PC-9 (cell line): ENCODE data around the gene LGALS1. TPM values are rescaled to one million over a fixed set of nuclear protein-coding genes. Genes with fewer than 3 reads are reported as not detected.

ENCODE experiments used
- BruUV-seq: library from RNA; stranded (reverse); fragments of 400-500 nt; replicated peaks from 2 replicates; lab custom pipeline; 2021; lab: Mats Ljungman, UMichigan
- CTCF ChIA-PET: fragments of 300-600 bp; sonication (Branson Sonifier 250); formaldehyde crosslinking; loops from one replicate; lab custom pipeline; 2022; ENCODE audit warnings: antibody characterized with exemption; lab: Charles Lee
- POLR2A ChIA-PET: fragments of 300-600 bp; sonication (Branson Sonifier 250); formaldehyde crosslinking; loops from one replicate; lab custom pipeline; 2022; ENCODE audit warnings: antibody characterized with exemption; ENCODE audit not compliant: unreplicated experiment; lab: Charles Lee
- DNase-seq, 2 experiments: peaks; one replicate each; pipeline versions ENCODE4 v3.0.0 to v3.0.0-alpha.2; 2015 to 2022; ENCODE audit warnings: mixed read lengths in 1 of 2
- H2AFZ ChIP-seq: fragments of 200-600 bp; sonication (generic); 2 replicates; pipeline ENCODE4 v1.8.1; 2017; ENCODE audit warnings: antibody characterized with exemption
- H3F3A ChIP-seq: fragments of 200-600 bp; sonication (generic); 2 replicates; pipeline ENCODE4 v1.8.1; 2017; ENCODE audit warnings: antibody characterized with exemption, mild to moderate bottlenecking, low read depth; ENCODE audit not compliant: insufficient read depth
- H3K27ac ChIP-seq: fragments of 200-600 bp; sonication (generic); 2 replicates; pipeline ENCODE4 v1.6.1; 2016; ENCODE audit warnings: mixed run types
- H3K27me3 ChIP-seq: fragments of 200-600 bp; sonication (generic); 2 replicates; pipeline ENCODE4 v1.6.1; 2016; ENCODE audit warnings: low read depth, mixed run types; ENCODE audit not compliant: insufficient read depth
- H3K36me3 ChIP-seq: fragments of 200-600 bp; sonication (generic); 2 replicates; pipeline ENCODE4 v1.6.1; 2016; ENCODE audit warnings: low read depth, mixed run types
- H3K4me1 ChIP-seq: fragments of 200-600 bp; sonication (generic); replicated peaks from 2 replicates; pipeline ENCODE4 v1.6.1; 2016; ENCODE audit warnings: mixed run types; ENCODE audit not compliant: insufficient read depth
- H3K4me2 ChIP-seq: fragments of 200-600 bp; sonication (generic); 2 replicates; pipeline ENCODE4 v1.6.1; 2017; ENCODE audit warnings: mixed run types
- H3K4me3 ChIP-seq: fragments of 200-600 bp; sonication (generic); 2 replicates; pipeline ENCODE4 v1.6.1; 2016; ENCODE audit warnings: mixed run types
- H3K79me2 ChIP-seq: fragments of 200-600 bp; sonication (generic); 2 replicates; pipeline ENCODE4 v1.6.1; 2017; ENCODE audit warnings: low read depth, mixed run types
- H3K9me2 ChIP-seq: fragments of 200-600 bp; sonication (generic); 2 replicates; pipeline ENCODE4 v1.8.1; 2017; ENCODE audit warnings: mild to moderate bottlenecking; ENCODE audit not compliant: insufficient read depth
- H3K9me3 ChIP-seq: fragments of 200-600 bp; sonication (generic); 2 replicates; pipeline ENCODE4 v1.8.1; 2016; ENCODE audit warnings: low read depth; ENCODE audit not compliant: insufficient read depth
- H4K20me1 ChIP-seq: fragments of 200-600 bp; sonication (generic); 2 replicates; pipeline ENCODE4 v1.8.1; 2017; ENCODE audit not compliant: insufficient read depth
- CTCF ChIP-seq: fragments of 200-600 bp; sonication (generic); conservative IDR thresholded peaks from 2 replicates; pipeline ENCODE4 v1.6.1; 2017; ENCODE audit warnings: mixed run types, antibody characterized with exemption, mild to moderate bottlenecking, moderate library complexity
- EZH2 ChIP-seq: fragments of 200-600 bp; sonication (generic); IDR thresholded peaks from 2 replicates; pipeline ENCODE4 v1.8.0; 2017; ENCODE audit warnings: antibody characterized with exemption, low read depth
- intact Hi-C: fragments of 100-400 bp; cut with micrococcal nuclease; formaldehyde crosslinking; loops from one replicate; pipeline ENCODE4 v1.10.0; 2022; ENCODE audit not compliant: unreplicated experiment
- total RNA-seq: library from RNA; stranded (reverse); gene quantifications from 2 replicates; pipeline ENCODE4 v1.2.3, GENCODE V29; 2021

LGALS1 gene
- total RNA-seq, 1 experiment from 2014 or later = 791 TPM

GRCh38 chr22:37708580-37709444 lies 33.4 kb downstream of the LGALS1 start:
- Histone ChIP-seq H3K9me2 (no peaks in the 10 kb centered on the region), H3K4me1 (peaks cover 21% of the 10 kb centered on the region), H2AFZ (no peak overlapping the region), H3K4me2 (no peak overlapping the region), H3K27ac (no peak overlapping the region), H3K79me2 (no peaks in the 10 kb centered on the region), H3K4me3 (no peak overlapping the region), H3K27me3 (no peaks in the 10 kb centered on the region), H3K9me3 (no peaks in the 10 kb centered on the region), H4K20me1 (no peaks in the 10 kb centered on the region), H3K36me3 (no peaks in the 10 kb centered on the region), H3F3A (peaks cover 15% of the 10 kb centered on the region; the same call in 1 of the 2 replicates)
- DNase-seq = no peak
- TF ChIP-seq EZH2 = no peak
- TF ChIP-seq CTCF = no peak
- intact Hi-C loops = no loop called here
- POLR2A ChIA-PET = no interaction called here
- no TSS peak for BruUV-seq
- CTCF ChIA-PET = no interaction called here

- TF ChIP-seq EZH2 (no peak), CTCF (no peak)
- peaks cover 21% of the 10 kb centered on the region for H3K4me1 ChIP-seq
- H3K9me2 ChIP-seq = no peaks in the 10 kb centered on the region
- no peaks in the 10 kb centered on the region for H3K9me3 ChIP-seq
- no peaks in the 10 kb centered on the region for H4K20me1 ChIP-seq
- H2AFZ ChIP-seq = no peak overlapping the region
- H3K4me2 ChIP-seq = no peak overlapping the region
- H3K27me3 ChIP-seq = no peaks in the 10 kb centered on the region
- H3F3A ChIP-seq = peaks cover 15% of the 10 kb centered on the region; the same call in 1 of the 2 replicates
- ChIA-PET CTCF (no interaction called here), POLR2A (no interaction called here)
- no peak overlapping the region for H3K4me3 ChIP-seq
- H3K36me3 ChIP-seq = no peaks in the 10 kb centered on the region
- no peaks in the 10 kb centered on the region for H3K79me2 ChIP-seq
- no TSS peak for BruUV-seq
- intact Hi-C loops = no loop called here
- no peak overlapping the region for H3K27ac ChIP-seq
- DNase-seq = no peak
These were observed 34.0 kb downstream of the LGALS1 start for GRCh38 chr22:37709445-37709765.

- peak overlapping the region; percentile 71 for H3K4me2 ChIP-seq
- TF ChIP-seq EZH2 = no peak
- no peak for TF ChIP-seq CTCF
- intact Hi-C loops = no loop called here
- POLR2A ChIA-PET = interaction anchor here (0.5 to 0.7 kb wide), 3 partner anchors 43 to 493 kb away, joined by 3 to 11 read pairs (median 5); no protein-coding TSS in a partner anchor
- H2AFZ ChIP-seq = no peak overlapping the region
- no peaks in the 10 kb centered on the region for H4K20me1 ChIP-seq
- H3K4me3 ChIP-seq = no peak overlapping the region; the same call in 1 of the 2 replicates
- H3K27me3 ChIP-seq = no peaks in the 10 kb centered on the region
- TSS peak; percentile 100 for BruUV-seq
- no peaks in the 10 kb centered on the region for H3K79me2 ChIP-seq
- DNase-seq = peak; percentile 58 to 79
- peaks cover 21% of the 10 kb centered on the region for H3K4me1 ChIP-seq
- H3K27ac ChIP-seq = peak overlapping the region; percentile 38
- H3K9me3 ChIP-seq = no peaks in the 10 kb centered on the region
- CTCF ChIA-PET = no interaction called here
- H3K36me3 ChIP-seq = no peaks in the 10 kb centered on the region
- peaks cover 21% of the 10 kb centered on the region for H3F3A ChIP-seq
- H3K9me2 ChIP-seq = no peaks in the 10 kb centered on the region
These were observed 35.2 kb downstream of the LGALS1 start for GRCh38 chr22:37710675-37711074.
